Hepatocyte (in vitro differentiated cells): ENCODE results near the gene ADAMTS2.

Source experiments
- EZH2 ChIP-seq: fragments of 200-600 bp; sonication (generic); IDR thresholded peaks from 2 replicates; pipeline ENCODE4 v1.6.1; 2016; ENCODE audit warnings: antibody characterized with exemption, mild to moderate bottlenecking, borderline replicate concordance
- TF ChIP-seq, protein P1 (sequence below): fragments of 200-600 bp; sonication (generic); IDR thresholded peaks from 2 replicates; pipeline ENCODE4 v1.5.1; 2016; ENCODE audit warnings: antibody characterized with exemption, mild to moderate bottlenecking; ENCODE audit not compliant: poor library complexity

DNA sequence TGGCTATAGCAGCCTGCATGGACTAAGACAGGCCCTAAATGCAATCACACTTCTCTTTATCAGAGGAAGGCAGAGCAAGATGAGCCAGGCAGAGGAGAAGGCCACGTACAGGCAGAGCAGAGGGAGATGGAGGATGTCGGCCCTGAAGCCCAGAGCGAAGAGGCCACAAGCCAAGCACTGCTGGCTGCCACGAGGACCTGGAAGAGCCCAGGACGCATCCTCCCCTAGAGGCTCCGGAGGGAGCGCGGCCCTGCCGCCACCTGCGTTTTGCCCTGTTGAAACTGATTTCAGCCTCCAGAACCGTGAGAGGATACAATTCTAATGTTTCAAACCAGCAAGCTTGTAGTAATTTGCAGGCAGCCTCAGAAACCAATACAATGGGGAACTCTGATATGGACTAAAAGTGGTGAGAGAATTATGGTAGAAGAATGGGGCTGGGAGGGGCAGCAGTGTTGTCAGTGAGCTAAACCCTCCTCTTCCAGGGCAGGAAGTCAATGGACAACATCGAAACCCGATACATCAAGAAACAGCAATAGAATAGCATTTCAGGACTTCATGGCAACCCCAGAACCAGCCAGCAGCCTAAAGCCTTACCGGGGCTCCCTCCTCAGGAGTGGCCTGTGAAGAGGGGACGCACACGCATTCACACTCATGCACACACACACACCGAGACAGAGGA is 32.6 kb downstream of the ADAMTS2 start:
- TF ChIP-seq EZH2: no peak
- TF ChIP-seq, protein P1, sequence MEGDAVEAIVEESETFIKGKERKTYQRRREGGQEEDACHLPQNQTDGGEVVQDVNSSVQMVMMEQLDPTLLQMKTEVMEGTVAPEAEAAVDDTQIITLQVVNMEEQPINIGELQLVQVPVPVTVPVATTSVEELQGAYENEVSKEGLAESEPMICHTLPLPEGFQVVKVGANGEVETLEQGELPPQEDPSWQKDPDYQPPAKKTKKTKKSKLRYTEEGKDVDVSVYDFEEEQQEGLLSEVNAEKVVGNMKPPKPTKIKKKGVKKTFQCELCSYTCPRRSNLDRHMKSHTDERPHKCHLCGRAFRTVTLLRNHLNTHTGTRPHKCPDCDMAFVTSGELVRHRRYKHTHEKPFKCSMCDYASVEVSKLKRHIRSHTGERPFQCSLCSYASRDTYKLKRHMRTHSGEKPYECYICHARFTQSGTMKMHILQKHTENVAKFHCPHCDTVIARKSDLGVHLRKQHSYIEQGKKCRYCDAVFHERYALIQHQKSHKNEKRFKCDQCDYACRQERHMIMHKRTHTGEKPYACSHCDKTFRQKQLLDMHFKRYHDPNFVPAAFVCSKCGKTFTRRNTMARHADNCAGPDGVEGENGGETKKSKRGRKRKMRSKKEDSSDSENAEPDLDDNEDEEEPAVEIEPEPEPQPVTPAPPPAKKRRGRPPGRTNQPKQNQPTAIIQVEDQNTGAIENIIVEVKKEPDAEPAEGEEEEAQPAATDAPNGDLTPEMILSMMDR: no peak
